Parathyroid adenoma (tissue), 2 donors: ENCODE measurements around the gene GRM2.

Source experiments
- H2AFZ ChIP-seq: fragments of 300-600 bp; sonication (generic); one replicate; pipeline ENCODE4 v1.7.0; 2017; ENCODE audit warnings: antibody characterized with exemption, mild to moderate bottlenecking
- H3K27ac ChIP-seq: fragments of 300-600 bp; sonication (generic); one replicate; pipeline ENCODE4 v1.7.0; 2017
- H3K27me3 ChIP-seq: fragments of 300-600 bp; sonication (generic); one replicate; pipeline ENCODE4 v1.7.0; 2017; ENCODE audit warnings: low read length; ENCODE audit not compliant: control insufficient read depth, insufficient read depth
- H3K36me3 ChIP-seq: fragments of 300-600 bp; sonication (generic); one replicate; pipeline ENCODE4 v1.7.0; 2017; ENCODE audit warnings: low read length; ENCODE audit not compliant: control insufficient read depth, insufficient read depth
- H3K4me1 ChIP-seq: fragments of 300-600 bp; sonication (generic); one replicate; pipeline ENCODE4 v1.7.0; 2017; ENCODE audit warnings: control low read depth
- H3K4me2 ChIP-seq: fragments of 300-600 bp; sonication (generic); one replicate; pipeline ENCODE4 v1.7.0; 2017; ENCODE audit warnings: low read length
- H3K4me3 ChIP-seq: fragments of 300-600 bp; sonication (generic); one replicate; pipeline ENCODE4 v1.7.0; 2017; ENCODE audit warnings: low read depth, low read length
- H3K79me2 ChIP-seq: fragments of 300-600 bp; sonication (generic); one replicate; pipeline ENCODE4 v1.7.0; 2017; ENCODE audit warnings: control low read depth
- H3K9ac ChIP-seq: fragments of 300-600 bp; sonication (generic); one replicate; pipeline ENCODE4 v1.7.0; 2017; ENCODE audit warnings: mild to moderate bottlenecking
- H3K9me3 ChIP-seq: fragments of 300-600 bp; sonication (generic); one replicate; pipeline ENCODE4 v1.7.0; 2017; ENCODE audit warnings: low read length; ENCODE audit not compliant: control insufficient read depth
- TF ChIP-seq, protein P1 (sequence below): fragments of 300-600 bp; sonication (generic); IDR thresholded peaks from one replicate; pipeline ENCODE4 v1.7.0; 2017; ENCODE audit warnings: antibody characterized with exemption, mild to moderate bottlenecking
- donor health status: primary hyperparathyroidism.

Gene GRM2

DNA sequence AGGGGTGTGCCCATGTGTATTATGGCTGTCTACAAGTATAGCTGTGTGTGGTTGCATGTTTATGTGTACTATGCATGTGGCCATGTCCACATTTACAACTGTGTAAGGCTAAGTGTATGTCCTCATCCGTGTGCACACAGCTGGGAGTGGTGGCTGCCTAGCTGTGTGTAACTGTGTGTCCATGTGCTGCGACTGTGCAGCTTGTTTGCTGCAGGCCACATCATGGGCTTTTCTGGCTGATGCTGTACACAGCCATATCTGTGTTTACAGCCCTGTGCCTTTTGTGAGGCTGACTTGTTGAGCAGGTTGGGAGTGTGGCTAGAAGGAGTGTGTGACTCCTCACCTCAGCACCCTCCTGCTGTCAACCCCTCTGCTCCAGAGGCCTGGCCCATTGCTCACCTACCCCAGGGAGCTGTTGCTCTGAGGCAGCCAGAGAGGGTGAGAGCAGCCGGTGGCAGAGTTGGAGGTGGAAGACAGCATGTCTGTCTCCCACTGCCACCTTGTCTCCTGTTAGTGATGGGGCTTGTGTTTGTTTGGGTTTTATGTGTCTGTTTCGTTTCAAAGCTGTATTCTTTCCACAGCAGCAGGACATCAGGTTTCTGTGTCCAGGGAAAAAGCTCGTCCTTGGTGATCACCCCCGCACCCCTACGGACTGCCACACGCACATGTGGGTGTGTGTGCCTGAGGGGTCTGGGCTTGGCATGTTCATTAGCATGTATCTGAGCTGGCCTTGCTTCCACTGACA lies 1.4 kb upstream of the GRM2 start:
- Histone ChIP-seq H3K27ac (no peak overlapping the region), H3K79me2 (no peaks in the 10 kb centered on the region), H3K9ac (no peak overlapping the region), H2AFZ (no peak overlapping the region), H3K4me3 (no peak overlapping the region), H3K4me2 (no peak overlapping the region), H3K36me3 (no peaks in the 10 kb centered on the region), H3K4me1 (peaks cover 4% of the 10 kb centered on the region), H3K9me3 (no peaks in the 10 kb centered on the region), H3K27me3 (no peaks in the 10 kb centered on the region)
- TF ChIP-seq, protein P1, sequence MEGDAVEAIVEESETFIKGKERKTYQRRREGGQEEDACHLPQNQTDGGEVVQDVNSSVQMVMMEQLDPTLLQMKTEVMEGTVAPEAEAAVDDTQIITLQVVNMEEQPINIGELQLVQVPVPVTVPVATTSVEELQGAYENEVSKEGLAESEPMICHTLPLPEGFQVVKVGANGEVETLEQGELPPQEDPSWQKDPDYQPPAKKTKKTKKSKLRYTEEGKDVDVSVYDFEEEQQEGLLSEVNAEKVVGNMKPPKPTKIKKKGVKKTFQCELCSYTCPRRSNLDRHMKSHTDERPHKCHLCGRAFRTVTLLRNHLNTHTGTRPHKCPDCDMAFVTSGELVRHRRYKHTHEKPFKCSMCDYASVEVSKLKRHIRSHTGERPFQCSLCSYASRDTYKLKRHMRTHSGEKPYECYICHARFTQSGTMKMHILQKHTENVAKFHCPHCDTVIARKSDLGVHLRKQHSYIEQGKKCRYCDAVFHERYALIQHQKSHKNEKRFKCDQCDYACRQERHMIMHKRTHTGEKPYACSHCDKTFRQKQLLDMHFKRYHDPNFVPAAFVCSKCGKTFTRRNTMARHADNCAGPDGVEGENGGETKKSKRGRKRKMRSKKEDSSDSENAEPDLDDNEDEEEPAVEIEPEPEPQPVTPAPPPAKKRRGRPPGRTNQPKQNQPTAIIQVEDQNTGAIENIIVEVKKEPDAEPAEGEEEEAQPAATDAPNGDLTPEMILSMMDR: no peak

DNA sequence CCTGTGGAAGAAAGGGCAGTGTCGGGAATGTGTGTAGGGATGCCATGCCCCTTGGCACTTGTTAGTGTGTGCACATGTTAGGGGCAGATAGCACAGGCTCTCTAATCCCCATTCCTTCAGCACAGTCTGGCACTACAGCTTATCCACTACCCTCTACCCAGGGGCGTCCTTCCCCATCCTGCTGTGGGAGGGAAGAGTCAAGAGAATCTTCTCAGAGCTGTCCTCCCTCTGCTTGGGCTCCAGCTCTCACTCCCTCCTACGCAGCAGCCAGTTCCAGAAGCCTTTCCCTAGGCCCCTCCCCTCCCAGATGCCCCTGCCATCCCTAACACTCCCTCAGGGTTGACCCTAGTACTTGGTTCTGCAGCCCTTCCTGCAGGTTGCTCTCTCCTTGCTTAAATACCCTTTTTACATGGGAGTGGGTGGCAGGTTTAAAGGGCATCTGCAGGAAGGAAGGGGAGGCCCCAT lies 815 bp upstream of the GRM2 start:
- no peak overlapping the region for H3K4me2 ChIP-seq
- H2AFZ ChIP-seq: no peak overlapping the region
- H3K27me3 ChIP-seq: no peaks in the 10 kb centered on the region
- H3K27ac ChIP-seq: no peak overlapping the region
- H3K4me1 ChIP-seq: peaks cover 4% of the 10 kb centered on the region
- no peak overlapping the region for H3K4me3 ChIP-seq
- no peaks in the 10 kb centered on the region for H3K36me3 ChIP-seq
- TF ChIP-seq, protein P1: no peak
- no peaks in the 10 kb centered on the region for H3K9me3 ChIP-seq
- H3K79me2 ChIP-seq: no peaks in the 10 kb centered on the region
- no peak overlapping the region for H3K9ac ChIP-seq

DNA sequence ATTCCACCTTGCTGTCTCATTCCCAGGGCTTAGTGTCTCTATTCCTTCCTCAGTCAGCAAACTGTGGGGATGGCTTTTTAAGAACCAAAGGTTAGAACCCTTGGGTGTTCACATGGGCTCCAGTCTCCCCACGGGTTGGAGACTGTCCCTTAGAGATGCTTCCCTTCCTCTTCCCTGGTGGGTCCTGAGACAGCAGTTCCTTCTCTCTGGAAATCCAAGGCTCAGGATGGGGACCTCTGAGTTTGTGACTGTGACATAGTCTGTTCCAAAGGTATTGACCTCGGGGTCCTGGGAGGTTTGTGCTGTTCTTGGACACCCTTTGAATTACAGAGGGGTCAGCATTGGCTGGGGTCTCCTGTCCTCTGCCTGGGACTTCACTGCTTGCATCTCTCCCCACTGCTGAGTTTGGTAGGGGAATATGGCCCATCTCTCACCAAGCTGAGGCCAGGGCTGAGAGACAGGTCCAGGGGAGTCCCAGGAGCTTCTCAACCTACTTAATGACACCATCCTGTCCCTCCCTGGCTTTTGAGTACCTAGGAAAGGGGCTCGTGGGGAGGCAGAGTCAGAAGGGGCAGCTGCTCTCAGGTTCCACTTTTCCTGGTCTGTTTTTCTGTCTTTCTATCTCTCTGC lies 1.5 kb downstream of the GRM2 start:
- H3K27ac ChIP-seq: no peak overlapping the region
- H3K9me3 ChIP-seq: no peaks in the 10 kb centered on the region
- no peaks in the 10 kb centered on the region for H3K27me3 ChIP-seq
- no peak overlapping the region for H2AFZ ChIP-seq
- no peaks in the 10 kb centered on the region for H3K36me3 ChIP-seq
- no peak overlapping the region for H3K4me3 ChIP-seq
- no peak overlapping the region for H3K4me2 ChIP-seq
- H3K4me1 ChIP-seq: peaks cover 4% of the 10 kb centered on the region
- H3K9ac ChIP-seq: no peak overlapping the region
- TF ChIP-seq, protein P1: no peak
- H3K79me2 ChIP-seq: no peaks in the 10 kb centered on the region

DNA sequence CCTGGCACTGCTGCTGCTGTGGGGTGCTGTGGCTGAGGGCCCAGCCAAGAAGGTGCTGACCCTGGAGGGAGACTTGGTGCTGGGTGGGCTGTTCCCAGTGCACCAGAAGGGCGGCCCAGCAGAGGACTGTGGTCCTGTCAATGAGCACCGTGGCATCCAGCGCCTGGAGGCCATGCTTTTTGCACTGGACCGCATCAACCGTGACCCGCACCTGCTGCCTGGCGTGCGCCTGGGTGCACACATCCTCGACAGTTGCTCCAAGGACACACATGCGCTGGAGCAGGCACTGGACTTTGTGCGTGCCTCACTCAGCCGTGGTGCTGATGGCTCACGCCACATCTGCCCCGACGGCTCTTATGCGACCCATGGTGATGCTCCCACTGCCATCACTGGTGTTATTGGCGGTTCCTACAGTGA lies 2.1 kb downstream of the GRM2 start:
- Histone ChIP-seq H3K27me3 (no peaks in the 10 kb centered on the region), H2AFZ (no peak overlapping the region), H3K4me1 (peaks cover 4% of the 10 kb centered on the region), H3K79me2 (no peaks in the 10 kb centered on the region), H3K36me3 (no peaks in the 10 kb centered on the region), H3K4me3 (no peak overlapping the region), H3K9ac (no peak overlapping the region), H3K27ac (no peak overlapping the region), H3K9me3 (no peaks in the 10 kb centered on the region), H3K4me2 (no peak overlapping the region)
- TF ChIP-seq, protein P1: no peak
